Gastroesophageal sphincter (tissue), 4 donors: ENCODE measurements around the gene ETV6. TPM values are rescaled to one million over a fixed set of nuclear protein-coding genes. Genes with fewer than 3 reads are reported as not detected.
A peak's percentile ranks its signal among the peaks of the same experiment; 100 is the strongest.

Experiments used
- ATAC-seq: fragments of 150-250 bp; one replicate; pipeline ENCODE4 v1.9.1; 2016; ENCODE audit warnings: mild to moderate bottlenecking, moderate library complexity
- H3K27ac ChIP-seq, 4 donors: fragments of 200-600 bp; sonication (generic) in 3 of 4; 1 replicate in 3 of 4; 2 replicates in 1 of 4; pipeline ENCODE4 v1.5.1; 2016 to 2019
- H3K27me3 ChIP-seq: fragments of 200-600 bp; sonication (generic); one replicate; pipeline ENCODE4 v1.5.1; 2019
- H3K36me3 ChIP-seq, 2 donors: fragments of 200-600 bp; sonication (generic); one replicate each; pipeline ENCODE4 v1.5.1; 2019; ENCODE audit warnings: control low read depth in 1 of 2
- H3K4me1 ChIP-seq, 3 donors: fragments of 200-600 bp; sonication (generic); 1 replicate in 2 of 3; 2 replicates in 1 of 3; pipeline ENCODE4 v1.5.1; 2016 to 2019; ENCODE audit warnings: control low read depth in 2 of 3
- H3K4me3 ChIP-seq, 2 donors: fragments of 200-600 bp; sonication (generic); one replicate each; pipeline ENCODE4 v1.5.1; 2019; ENCODE audit warnings: mild to moderate bottlenecking in 1 of 2, moderate library complexity in 1 of 2
- H3K9me3 ChIP-seq, 3 donors: fragments of 200-600 bp; sonication (generic); one replicate each; pipeline ENCODE4 v1.5.1; 2017 to 2019; ENCODE audit warnings: control low read depth in 2 of 3
- EP300 ChIP-seq: sonication (generic); formaldehyde crosslinking; IDR thresholded peaks from one replicate; pipeline ENCODE4 v1.6.1; 2017; ENCODE audit warnings: antibody characterized with exemption, mild to moderate bottlenecking
- POLR2A ChIP-seq, 2 donors: fragments of 450-650 bp; IDR thresholded peaks; one replicate each; pipeline ENCODE4 v1.6.1; 2017; ENCODE audit warnings: antibody characterized with exemption in 2 of 2, mild to moderate bottlenecking in 2 of 2, moderate library complexity in 1 of 2
- POLR2AphosphoS5 ChIP-seq: sonication (generic); formaldehyde crosslinking; IDR thresholded peaks from one replicate; pipeline ENCODE4 v1.6.1; 2017; ENCODE audit warnings: antibody characterized with exemption
- WGBS, 2 donors: methylation state at CpG; one replicate each; pipeline ENCODE4 v1.1.5; 2018; ENCODE audit warnings: low coverage in 1 of 2; 5-methylcytosine and 5-hydroxymethylcytosine counted together
- total RNA-seq, 4 donors: library from RNA; depleted of rRNA; stranded (reverse); fragments of >200 nt; gene quantifications; one replicate each; pipeline ENCODE4 v1.1.0, GENCODE V29; 2016
- TF ChIP-seq, protein P1 (sequence below), 4 experiments: fragments of 200-600 bp in 2 of 4; fragments of 450-650 bp in 2 of 4; sonication (generic) in 1 of 4; IDR thresholded peaks; one replicate each; pipeline ENCODE4 v1.5.1; 2017 to 2019; ENCODE audit warnings: antibody characterized with exemption in 4 of 4, mild to moderate bottlenecking in 2 of 4, moderate library complexity in 2 of 4

The ETV6 gene
- total RNA-seq, 4 donors from 2014 or later, result 18.7 to 30.1 (median 21.1) TPM

DNA sequence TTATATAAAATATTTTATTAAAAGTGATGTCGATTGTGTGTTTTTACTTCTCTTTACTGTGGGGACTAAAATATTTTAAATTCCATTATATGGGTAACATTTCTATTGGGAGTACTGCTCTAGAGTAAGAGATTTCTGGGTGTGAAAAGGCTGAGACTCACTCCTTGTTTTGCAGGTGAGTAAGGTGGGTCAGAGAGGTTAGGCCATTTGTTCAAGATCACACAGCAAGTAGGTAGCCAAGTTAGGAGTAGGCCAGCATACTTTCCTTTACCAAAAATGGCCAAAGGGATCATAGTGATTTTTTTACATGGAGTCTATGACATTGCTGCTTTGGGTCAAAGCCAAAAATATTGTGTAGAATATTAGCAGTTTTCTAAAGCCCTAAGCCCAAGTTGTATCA is 138.0 kb downstream of the ETV6 start:
- Histone ChIP-seq H3K4me3 (no peak overlapping the region), H3K9me3 (no peaks in the 10 kb centered on the region), H3K36me3 (no peaks in the 10 kb centered on the region), H3K27me3 (no peaks in the 10 kb centered on the region), H3K27ac (peak overlapping the region in 3 of 4 donors; percentile 63 to 91 (median 90)), H3K4me1 (peaks cover 4 to 79% (median 8%) of the 10 kb centered on the region in 3 donors)
- no peak for ATAC-seq
- WGBS, 2 donors, result 92% methylated on average over 1 of the region's 1 CpG
- TF ChIP-seq, protein P1, sequence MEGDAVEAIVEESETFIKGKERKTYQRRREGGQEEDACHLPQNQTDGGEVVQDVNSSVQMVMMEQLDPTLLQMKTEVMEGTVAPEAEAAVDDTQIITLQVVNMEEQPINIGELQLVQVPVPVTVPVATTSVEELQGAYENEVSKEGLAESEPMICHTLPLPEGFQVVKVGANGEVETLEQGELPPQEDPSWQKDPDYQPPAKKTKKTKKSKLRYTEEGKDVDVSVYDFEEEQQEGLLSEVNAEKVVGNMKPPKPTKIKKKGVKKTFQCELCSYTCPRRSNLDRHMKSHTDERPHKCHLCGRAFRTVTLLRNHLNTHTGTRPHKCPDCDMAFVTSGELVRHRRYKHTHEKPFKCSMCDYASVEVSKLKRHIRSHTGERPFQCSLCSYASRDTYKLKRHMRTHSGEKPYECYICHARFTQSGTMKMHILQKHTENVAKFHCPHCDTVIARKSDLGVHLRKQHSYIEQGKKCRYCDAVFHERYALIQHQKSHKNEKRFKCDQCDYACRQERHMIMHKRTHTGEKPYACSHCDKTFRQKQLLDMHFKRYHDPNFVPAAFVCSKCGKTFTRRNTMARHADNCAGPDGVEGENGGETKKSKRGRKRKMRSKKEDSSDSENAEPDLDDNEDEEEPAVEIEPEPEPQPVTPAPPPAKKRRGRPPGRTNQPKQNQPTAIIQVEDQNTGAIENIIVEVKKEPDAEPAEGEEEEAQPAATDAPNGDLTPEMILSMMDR (IDR thresholded peaks at IDR 0.05), result no peak
- TF ChIP-seq EP300, result no peak
- no peak for TF ChIP-seq POLR2AphosphoS5
- no peak for TF ChIP-seq POLR2A (IDR thresholded peaks at IDR 0.05)

DNA sequence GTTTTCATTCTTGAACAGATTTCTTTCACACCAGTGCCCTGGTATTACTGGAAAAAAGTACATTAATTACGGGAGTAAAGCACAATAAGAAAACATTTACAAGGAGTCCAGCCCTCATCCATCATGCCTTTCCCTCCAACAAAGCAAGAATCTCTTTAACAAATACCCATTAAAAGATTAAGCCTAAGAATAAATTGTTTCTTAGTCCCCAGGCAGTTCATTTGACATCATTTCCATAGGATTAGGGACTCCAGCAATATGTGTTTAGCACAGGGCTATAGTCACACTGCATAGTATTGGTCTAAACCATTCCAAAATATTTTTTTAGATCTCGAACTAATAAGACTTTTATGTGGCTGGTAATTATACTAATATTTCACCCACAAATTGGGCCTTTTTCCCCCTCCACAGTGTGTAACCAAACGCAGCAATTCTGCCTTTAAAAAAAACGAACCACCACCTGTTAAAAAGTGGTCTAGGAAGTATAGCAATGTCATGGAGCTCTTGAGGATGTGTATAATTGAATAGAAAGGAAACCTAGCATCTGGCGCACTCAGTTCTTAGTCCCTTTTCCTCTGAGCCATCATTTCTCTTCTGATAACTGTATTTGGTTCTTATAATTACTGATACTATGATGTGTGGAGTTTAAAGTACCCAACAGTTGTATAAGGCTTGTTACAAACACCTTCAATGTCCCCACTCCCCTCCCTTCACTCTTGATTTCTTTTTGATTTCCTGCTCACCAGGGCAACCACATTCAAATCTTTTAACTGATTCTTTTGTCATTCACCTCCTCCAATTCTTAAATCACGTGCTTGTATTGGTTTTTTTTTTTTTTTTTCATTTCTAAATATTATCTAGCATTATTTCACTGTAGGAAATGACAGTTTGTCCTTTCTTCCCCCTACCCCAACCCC is 138.7 kb downstream of the ETV6 start:
- Histone ChIP-seq H3K27me3 (no peaks in the 10 kb centered on the region), H3K27ac (peak overlapping the region; percentile 37 to 91 (median 76)), H3K9me3 (no peaks in the 10 kb centered on the region), H3K4me1 (peaks cover 6 to 82% (median 10%) of the 10 kb centered on the region in 3 donors), H3K4me3 (no peak overlapping the region), H3K36me3 (no peaks in the 10 kb centered on the region)
- no peak for ATAC-seq
- 56 to 67% methylated on average over 6 of the region's 6 CpGs for WGBS, 2 donors
- no peak for TF ChIP-seq POLR2AphosphoS5
- TF ChIP-seq POLR2A (IDR thresholded peaks at IDR 0.05), result no peak
- TF ChIP-seq EP300, result no peak

DNA sequence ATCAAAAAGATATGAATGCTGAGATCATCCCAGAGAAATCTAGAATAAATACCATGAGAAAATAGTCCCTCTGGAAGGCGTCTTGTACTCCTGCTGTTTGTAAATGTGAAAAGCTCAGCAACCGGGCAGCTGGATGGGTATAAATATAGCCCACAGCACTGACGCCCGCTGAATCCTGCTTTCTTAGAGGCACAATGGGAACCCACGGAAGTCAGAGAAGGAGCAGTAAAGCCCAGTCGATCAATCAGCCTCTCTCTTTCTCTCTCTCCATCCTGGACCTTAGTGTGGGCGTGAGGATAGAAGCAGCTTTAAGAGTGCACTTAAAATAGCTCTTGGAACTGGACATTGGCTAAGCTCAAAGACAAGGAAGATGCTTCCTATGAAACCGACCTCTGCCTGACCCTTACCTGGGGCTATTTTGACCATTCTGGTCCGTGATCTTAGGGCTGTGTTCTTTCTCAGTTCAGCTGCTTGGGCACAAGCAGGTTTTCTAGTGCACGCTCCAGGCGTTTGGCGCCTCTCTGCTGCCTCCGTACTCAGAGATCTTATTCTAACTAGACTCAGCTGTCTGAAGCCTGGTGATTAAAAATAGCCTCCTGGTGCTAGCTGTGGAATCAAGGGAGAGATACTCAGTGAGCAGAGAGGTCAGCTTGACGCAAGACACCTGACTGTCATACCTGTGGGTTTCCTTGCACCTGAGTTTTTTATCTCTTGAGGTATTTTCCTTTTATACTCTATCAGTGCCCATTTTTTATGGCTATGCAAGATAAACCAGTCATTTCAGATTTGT is 144.6 kb downstream of the ETV6 start:
- peaks cover 19 to 100% (median 21%) of the 10 kb centered on the region in 3 donors for H3K4me1 ChIP-seq
- peak overlapping the region; percentile 90 to 95 (median 92) for H3K27ac ChIP-seq
- TF ChIP-seq, protein P1 (IDR thresholded peaks at IDR 0.05), result peak in 1 of 4 experiments; percentile 7
- TF ChIP-seq POLR2AphosphoS5, result peak; percentile 52
- TF ChIP-seq EP300, result no peak
- H3K27me3 ChIP-seq, result no peaks in the 10 kb centered on the region
- WGBS, 2 donors, result 29 to 37% methylated on average over 9 to 10 of the region's 14 CpGs
- ATAC-seq, result peak; percentile 64
- no peaks in the 10 kb centered on the region for H3K9me3 ChIP-seq
- H3K4me3 ChIP-seq, result peak overlapping the region; percentile 32 to 36
- H3K36me3 ChIP-seq, result no peaks in the 10 kb centered on the region

DNA sequence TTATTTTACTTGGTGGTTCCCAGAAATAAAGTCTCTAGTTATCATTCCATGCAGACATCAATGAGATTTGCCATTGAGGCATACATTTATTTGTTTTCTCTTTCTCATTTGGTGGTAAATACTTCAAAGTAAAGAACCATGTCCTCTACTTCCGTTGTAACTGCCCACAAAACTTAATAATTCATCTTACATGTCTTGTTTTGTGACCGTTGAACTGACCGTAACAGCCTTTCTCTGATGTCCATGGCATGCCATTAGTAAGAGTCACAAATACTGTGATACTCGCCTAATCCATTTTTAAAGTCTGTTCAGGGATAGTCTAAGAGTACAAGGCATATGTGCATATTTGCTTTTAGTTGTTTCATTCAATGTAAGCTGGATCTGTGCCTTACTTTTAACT is 145.3 kb downstream of the ETV6 start:
- H3K4me3 ChIP-seq, result no peak overlapping the region
- TF ChIP-seq POLR2A (IDR thresholded peaks at IDR 0.05), result no peak
- no peak for TF ChIP-seq POLR2AphosphoS5
- no peak for TF ChIP-seq EP300
- TF ChIP-seq, protein P1 (IDR thresholded peaks at IDR 0.05), result no peak
- H3K27ac ChIP-seq, result peak overlapping the region; percentile 90 to 95 (median 92)
- no peaks in the 10 kb centered on the region for H3K9me3 ChIP-seq
- peaks cover 19 to 99% (median 21%) of the 10 kb centered on the region in 3 donors for H3K4me1 ChIP-seq
- no peak for ATAC-seq
- no peaks in the 10 kb centered on the region for H3K36me3 ChIP-seq
- WGBS, 2 donors, result 80 to 83% methylated on average over 3 to 4 of the region's 4 CpGs
- H3K27me3 ChIP-seq, result no peaks in the 10 kb centered on the region

GRCh38 chr12:11795192-11795912 is 145.9 kb downstream of the ETV6 start:
- Histone ChIP-seq H3K27me3 (no peaks in the 10 kb centered on the region), H3K9me3 (no peaks in the 10 kb centered on the region), H3K4me1 (peaks cover 19 to 93% (median 21%) of the 10 kb centered on the region in 3 donors), H3K27ac (peak overlapping the region; percentile 90 to 95 (median 92)), H3K4me3 (no peak overlapping the region), H3K36me3 (no peaks in the 10 kb centered on the region)
- no peak for ATAC-seq
- 69 to 74% methylated on average over 4 to 8 of the region's 8 CpGs for WGBS, 2 donors
- TF ChIP-seq EP300 (no peak), POLR2AphosphoS5 (no peak)
- TF ChIP-seq, protein P1 (IDR thresholded peaks at IDR 0.05), result no peak
